NB4 (cell line): ENCODE results near the gene TMEM120B.

Experiments
- POLR2A ChIP-seq: IDR thresholded peaks from 2 replicates; pipeline ENCODE4 v1.6.1; 2011; ENCODE audit warnings: mild to moderate bottlenecking; ENCODE audit not compliant: insufficient read length; ENCODE audit errors: extremely low read depth
- TF ChIP-seq, protein P1 (sequence below): IDR thresholded peaks from one replicate; pipeline ENCODE4 v1.5.1; 2012; ENCODE audit warnings: low read depth, low read length

DNA sequence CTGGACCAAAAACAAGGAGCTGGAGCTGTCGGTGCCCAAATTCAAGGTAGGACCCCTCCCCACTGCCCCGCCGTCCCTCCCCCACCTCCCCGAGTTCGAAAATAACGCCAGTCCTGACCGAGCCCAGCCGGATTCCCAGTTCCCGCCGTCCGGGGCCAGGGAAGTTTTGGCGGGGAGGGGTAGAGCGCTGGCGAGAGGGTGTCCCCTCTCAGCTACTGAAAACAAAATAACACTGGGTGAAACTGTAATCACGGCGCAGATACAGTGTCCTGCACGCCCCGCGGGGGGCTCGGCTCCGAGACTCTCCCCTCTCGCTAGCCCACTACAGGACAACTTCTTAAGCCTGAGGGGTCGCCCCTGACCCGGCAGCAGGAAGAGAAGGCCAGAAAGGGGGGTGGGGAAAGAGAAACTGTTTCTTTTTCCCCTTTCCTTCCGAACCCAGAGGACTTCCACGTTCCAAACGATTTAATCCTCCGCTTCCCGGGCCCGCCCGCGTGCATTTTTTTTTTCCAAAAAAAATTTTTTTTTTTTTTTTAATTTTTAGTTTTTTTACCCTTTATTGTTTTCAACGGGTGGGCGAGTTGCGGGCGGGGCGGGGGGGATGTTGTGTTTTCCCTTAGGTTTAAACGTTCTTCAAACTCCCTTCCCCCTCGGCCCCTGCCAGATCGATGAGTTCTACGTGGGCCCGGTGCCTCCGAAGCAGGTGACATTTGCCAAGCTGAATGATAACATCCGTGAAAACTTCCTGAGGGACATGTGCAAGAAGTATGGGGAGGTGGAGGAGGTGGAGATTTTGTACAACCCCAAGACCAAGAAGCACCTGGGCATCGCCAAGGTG lies 92.8 kb downstream of the TMEM120B start:
- TF ChIP-seq POLR2A = no peak
- TF ChIP-seq, protein P1, sequence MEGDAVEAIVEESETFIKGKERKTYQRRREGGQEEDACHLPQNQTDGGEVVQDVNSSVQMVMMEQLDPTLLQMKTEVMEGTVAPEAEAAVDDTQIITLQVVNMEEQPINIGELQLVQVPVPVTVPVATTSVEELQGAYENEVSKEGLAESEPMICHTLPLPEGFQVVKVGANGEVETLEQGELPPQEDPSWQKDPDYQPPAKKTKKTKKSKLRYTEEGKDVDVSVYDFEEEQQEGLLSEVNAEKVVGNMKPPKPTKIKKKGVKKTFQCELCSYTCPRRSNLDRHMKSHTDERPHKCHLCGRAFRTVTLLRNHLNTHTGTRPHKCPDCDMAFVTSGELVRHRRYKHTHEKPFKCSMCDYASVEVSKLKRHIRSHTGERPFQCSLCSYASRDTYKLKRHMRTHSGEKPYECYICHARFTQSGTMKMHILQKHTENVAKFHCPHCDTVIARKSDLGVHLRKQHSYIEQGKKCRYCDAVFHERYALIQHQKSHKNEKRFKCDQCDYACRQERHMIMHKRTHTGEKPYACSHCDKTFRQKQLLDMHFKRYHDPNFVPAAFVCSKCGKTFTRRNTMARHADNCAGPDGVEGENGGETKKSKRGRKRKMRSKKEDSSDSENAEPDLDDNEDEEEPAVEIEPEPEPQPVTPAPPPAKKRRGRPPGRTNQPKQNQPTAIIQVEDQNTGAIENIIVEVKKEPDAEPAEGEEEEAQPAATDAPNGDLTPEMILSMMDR = no peak
